Fibroblast of skin of back (primary cell): ENCODE data around the gene F10.
A peak's percentile ranks its signal among the peaks of the same experiment; 100 is the strongest.

Source experiments
- DNase-seq: peaks from one replicate; pipeline ENCODE4 v3.0.0-alpha.2; 2013

F10 gene

GRCh38 chr13:113171250-113172125 lies 48.9 kb downstream of the F10 start:
- DNase-seq = no peak

GRCh38 chr13:113172419-113172926 lies 49.9 kb downstream of the F10 start:
- DNase-seq = no peak

- no peak for DNase-seq
Measured at GRCh38 chr13:113176280-113176679, 53.7 kb downstream of the F10 start.

- DNase-seq = no peak
Measured at GRCh38 chr13:113176822-113177221, 54.2 kb downstream of the F10 start.

- peak; percentile 98 for DNase-seq
Measured at GRCh38 chr13:113178070-113178895, 55.7 kb downstream of the F10 start.

- DNase-seq = no peak
Measured at GRCh38 chr13:113178896-113179167, 56.2 kb downstream of the F10 start.

GRCh38 chr13:113179374-113180230 lies 57.0 kb downstream of the F10 start:
- DNase-seq = peak; percentile 84

- DNase-seq = no peak
Measured at GRCh38 chr13:113182046-113182445, 59.4 kb downstream of the F10 start.

- DNase-seq = no peak
Measured at GRCh38 chr13:113183450-113184129, 61.0 kb downstream of the F10 start.

GRCh38 chr13:113184568-113185440 lies 62.2 kb downstream of the F10 start:
- no peak for DNase-seq

GRCh38 chr13:113186061-113186900 lies 63.7 kb downstream of the F10 start:
- peak; percentile 37 for DNase-seq

- peak; percentile 100 for DNase-seq
Measured at GRCh38 chr13:113187263-113187669, 64.7 kb downstream of the F10 start.

- no peak for DNase-seq
Measured at GRCh38 chr13:113187883-113188665, 65.5 kb downstream of the F10 start.

GRCh38 chr13:113190181-113190580 lies 67.6 kb downstream of the F10 start:
- DNase-seq = no peak

- no peak for DNase-seq
Measured at GRCh38 chr13:113192279-113192678, 69.7 kb downstream of the F10 start.

- DNase-seq = no peak
Measured at GRCh38 chr13:113192902-113193301, 70.3 kb downstream of the F10 start.

GRCh38 chr13:113195360-113195759 lies 72.8 kb downstream of the F10 start:
- no peak for DNase-seq

- DNase-seq = no peak
Measured at GRCh38 chr13:113196970-113197737, 74.6 kb downstream of the F10 start.
